Iris pigment epithelial cell (primary cell): ENCODE results near the gene LIN54.
A peak's percentile ranks its signal among the peaks of the same experiment; 100 is the strongest.
"Not testable (repeated sequence)": the region's sequence is repeated elsewhere in the genome, so short reads cannot be mapped to it uniquely, and the experiment has no call there.

Experiments used
- DNase-seq: peaks from one replicate; pipeline ENCODE4 v3.0.0-alpha.2; 2011; ENCODE audit warnings: low read depth

Gene LIN54

DNA sequence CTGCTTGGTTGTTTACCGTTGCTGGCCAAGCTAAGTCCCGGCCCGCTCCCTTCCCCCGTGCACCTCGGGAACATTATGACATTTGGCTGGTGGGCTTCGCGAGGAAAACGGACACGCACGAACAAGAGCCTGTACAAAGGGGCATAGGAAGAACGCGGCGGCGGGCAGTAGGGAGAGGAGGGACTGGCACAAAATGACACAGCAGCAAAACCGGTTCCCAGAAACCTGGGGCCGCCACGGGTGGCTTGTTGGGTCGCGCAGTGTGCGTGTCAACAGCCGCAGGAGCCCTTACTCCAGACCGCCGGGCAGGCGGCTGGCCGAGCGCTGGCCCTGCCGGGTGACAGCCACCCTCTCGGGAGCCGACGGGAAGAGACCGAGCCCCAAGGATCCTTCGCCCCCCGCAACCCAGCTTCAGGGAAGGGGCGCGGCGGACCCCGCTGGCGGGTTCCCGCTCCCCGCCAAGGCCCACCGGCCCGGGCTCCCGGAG, 1.6 kb upstream of the LIN54 start:
- no peak for DNase-seq

DNA sequence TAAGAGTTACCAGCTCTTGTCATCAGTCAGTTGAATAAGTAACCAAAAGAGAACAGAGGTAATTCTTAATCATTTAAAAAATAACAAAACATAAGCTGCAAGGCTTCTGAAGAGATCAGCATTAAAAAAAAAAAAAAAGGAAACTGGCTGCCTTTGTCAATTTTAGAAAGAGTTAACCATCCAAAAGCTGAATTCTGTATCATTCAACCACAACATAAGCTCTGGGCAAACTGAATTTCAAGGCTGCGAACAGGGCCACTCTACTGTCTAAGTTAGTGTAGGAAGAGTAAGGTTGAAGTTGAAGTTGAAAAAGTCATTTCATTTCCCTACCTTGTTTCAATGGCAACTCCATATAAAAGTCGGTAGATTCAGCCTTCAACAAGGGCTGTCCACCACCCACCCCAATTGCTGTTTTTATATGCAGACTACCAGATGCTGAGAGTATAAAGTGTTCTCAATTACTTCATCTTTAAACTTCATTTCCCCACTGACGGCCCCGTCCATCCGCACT, 1.1 kb upstream of the LIN54 start:
- no peak for DNase-seq

DNA sequence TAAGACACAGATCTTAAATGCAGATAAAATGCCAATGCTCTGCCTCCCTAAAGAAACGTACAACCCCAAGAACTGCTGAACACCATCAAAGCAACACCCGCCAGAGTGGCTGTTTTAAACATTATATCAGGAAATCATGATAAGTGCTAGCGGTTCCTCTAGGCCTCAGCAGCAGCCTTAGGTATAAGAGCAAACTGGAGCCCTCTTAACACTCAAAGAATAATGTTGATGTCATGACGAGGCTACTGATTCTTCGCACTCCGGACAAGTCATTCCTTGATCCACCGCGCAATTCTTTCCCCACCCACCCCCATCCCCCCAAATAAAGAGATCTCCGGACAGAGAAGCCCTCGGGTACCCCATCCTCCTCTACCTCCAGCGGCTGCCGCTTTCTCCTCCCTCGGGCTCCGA, 507 bp downstream of the LIN54 start:
- peak; percentile 60 for DNase-seq

DNA sequence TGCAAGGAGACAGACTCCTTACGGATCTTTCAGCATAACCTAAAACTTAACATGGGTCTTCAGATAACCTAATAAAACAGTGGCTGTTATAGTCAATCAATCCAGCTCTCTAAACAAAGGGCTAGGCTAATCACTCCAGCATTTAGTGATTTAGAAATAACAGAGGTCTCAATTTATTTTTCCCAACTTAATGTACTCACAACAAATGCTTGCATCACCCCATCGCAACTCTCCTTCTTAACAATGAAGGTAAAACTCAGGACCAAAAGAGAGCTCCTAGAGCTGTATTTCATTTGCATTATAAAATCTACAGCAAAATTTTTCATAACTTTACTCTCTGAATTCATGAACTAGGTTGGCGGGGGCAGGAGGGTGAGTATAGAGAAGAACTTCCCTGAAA, 1.1 kb downstream of the LIN54 start:
- DNase-seq = peak; percentile 37

DNA sequence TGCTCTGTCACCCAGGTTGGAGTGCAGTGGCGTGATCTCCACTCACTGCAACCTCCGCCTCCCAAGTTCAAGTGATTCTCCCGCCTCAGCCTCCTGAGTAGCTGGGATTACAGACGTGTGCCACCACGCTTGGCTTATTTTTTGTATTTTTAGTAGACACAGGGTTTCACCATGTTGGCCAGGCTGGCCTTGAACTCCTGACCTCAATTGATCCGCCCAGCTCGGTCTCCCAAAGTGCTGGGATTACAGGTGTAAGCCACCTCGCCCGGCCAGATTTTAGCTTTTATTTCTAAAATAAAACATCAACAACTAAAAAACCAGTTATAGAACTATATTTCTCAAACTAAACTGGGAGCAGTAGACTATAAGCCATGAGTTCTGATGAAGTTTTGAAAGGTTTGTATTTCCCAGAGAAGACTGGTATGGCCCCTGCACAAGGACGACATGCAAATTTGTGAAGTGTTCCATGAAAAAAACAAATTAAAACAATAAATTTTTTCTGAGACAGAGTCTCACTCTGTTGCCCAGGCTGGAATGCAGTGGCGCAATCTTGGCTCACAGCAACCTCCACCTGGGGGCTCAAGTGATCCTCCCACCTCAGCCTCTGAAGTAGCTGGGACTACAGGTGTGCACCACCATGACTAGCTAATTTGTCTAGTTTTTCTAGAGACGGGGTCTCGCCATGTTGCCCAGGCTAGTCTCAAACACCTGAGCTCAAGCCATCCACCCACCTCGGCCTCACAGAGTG, 7.4 kb downstream of the LIN54 start:
- DNase-seq = not testable (repeated sequence)

DNA sequence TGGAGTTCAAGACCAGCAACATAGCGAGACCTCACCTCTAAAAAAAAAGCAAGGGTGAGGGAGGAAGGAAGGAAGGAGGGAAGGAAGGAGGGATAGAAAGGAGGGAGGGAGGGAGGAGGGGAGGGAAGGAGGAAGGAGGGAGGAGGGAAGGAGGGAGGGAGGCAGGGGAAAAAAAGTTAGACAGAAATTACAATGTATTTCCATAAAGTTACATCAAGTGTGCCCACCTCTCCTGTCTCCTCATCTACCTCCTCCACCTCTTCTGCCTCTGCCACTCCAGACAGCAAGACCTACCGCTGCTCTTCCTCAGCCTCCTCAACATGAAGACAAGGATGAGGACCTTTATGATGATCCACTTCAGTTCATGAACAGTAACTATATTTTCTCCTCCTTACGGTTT, 8.3 kb downstream of the LIN54 start:
- DNase-seq = no peak

GRCh38 chr4:82998898-82999297, 11.7 kb downstream of the LIN54 start:
- no peak for DNase-seq

DNA sequence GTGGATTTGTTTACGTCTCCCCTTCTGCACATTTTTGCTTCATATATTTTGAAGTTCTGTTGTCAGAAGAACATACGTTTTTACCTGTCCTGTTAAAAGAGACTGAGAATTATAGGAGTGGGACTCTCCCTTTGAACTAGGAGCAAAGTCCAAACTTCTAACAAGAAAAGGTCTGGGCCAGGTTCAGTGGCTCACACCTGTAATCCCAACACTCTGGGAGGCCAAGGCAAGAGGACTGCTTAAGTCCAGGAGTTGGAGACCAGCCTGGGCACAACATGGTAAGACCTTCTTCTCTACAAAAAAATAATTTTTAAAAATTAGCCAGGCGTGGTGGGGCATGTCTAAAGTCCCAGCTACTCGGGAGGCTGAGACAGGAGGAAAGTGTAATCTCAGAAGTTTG, 15.8 kb downstream of the LIN54 start:
- no peak for DNase-seq

- peak; percentile 49 for DNase-seq
These were observed 20.8 kb downstream of the LIN54 start for GRCh38 chr4:82989575-82990429.

DNA sequence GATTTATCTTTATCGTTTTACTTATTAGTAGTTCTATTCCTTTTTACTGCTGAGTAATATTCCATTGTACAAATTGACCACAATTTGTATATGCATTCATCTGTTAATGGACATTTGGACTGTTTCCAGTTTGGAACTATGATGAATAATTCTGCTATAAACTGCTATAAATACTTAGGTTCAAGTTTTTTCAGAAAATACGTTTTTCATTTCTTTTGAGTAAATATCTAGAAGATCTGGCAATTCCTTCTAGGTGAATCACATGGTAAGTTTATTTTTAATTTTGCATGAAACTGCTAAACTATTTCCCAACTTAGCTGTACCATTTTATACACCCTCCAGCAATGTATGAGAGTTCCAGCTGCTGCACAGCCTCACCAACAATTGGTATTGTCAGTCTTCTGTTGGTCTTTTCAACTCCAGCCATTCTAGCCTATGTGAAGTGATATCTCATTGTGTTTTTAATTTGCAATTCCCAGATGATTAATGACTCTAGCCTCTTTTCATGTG, 22.2 kb downstream of the LIN54 start:
- DNase-seq = peak; percentile 89

DNA sequence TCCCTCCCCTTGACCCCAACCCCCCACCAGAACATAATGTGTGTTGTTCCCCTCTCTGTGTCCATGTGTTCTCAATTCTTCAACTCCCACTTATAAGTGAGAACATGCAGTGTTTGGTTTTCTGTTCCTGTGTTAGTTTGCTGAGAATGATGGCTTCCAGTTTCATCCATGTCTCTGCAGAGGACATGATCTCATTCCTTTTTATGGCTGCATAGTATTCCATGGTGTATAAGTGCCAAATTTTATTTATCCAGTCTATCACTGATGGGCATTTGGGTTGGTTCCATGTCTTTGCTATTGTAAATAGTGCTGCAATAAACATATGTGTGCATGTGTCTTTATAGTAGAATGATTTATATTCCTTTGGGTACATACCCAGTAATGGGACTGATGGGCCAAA, 23.1 kb downstream of the LIN54 start:
- not testable (repeated sequence) for DNase-seq

DNA sequence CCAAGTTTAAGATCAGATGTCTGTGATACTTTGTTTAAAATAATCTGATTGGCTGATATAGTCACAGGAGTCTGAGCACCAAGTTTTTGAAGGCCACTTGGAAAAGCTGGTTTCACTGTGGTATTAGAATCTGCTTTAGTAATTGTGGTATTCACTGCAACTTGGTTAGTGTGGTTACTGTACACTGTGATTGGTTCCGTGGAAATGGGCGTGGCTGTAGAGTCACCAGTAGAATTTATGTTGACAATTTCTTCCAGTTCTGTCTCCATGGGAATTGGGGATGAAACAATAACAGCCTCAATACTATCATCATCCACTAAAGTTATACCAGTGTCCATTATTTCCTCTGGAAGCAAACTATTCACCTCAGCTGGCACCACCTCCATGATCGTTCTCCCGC, 26.2 kb downstream of the LIN54 start:
- peak; percentile 78 for DNase-seq

- no peak for DNase-seq
These were observed 27.2 kb downstream of the LIN54 start for GRCh38 chr4:82983444-82983843.

- no peak for DNase-seq
These were observed 29.5 kb downstream of the LIN54 start for GRCh38 chr4:82981138-82981537.

- peak; percentile 51 for DNase-seq
These were observed 34.8 kb downstream of the LIN54 start for GRCh38 chr4:82975792-82976191.

- no peak for DNase-seq
These were observed 41.2 kb downstream of the LIN54 start for GRCh38 chr4:82969414-82969813.

GRCh38 chr4:82968972-82969371, 41.7 kb downstream of the LIN54 start:
- DNase-seq = no peak

GRCh38 chr4:82965763-82966162, 44.9 kb downstream of the LIN54 start:
- DNase-seq = no peak

GRCh38 chr4:82957045-82957444, 53.6 kb downstream of the LIN54 start:
- DNase-seq = no peak

GRCh38 chr4:82954212-82954611, 56.4 kb downstream of the LIN54 start:
- no peak for DNase-seq

DNA sequence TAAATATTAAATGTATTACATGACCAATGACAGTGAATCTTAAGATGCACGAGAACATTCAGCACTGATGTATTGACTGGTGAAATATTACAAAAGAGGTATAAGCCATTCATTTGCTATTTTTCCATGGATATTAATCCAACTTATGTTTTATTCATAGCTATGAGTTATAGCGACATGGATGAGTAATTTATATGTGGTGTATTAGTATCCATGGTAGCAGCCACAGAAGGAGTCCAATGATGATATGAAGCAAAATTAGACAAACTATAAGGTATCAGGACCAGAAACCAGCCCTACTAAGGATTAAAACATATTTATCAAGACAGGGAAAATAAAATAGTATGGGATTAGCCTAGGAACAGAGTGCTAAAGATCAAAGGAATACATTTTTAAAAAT, 59.4 kb downstream of the LIN54 start:
- DNase-seq = peak; percentile 8

GRCh38 chr4:82948647-82949204, 61.9 kb downstream of the LIN54 start:
- peak; percentile 71 for DNase-seq
